Stimulated activated CD8-positive, alpha-beta memory T cell treated with anti-CD3 and anti-CD28 coated beads, Interleukin-15, amount 100 ng/mL, for 4 hours (primary cell): ENCODE measurements around the gene ARHGAP25.
"Not testable (repeated sequence)": the region's sequence is repeated elsewhere in the genome, so short reads cannot be mapped to it uniquely, and the experiment has no call there.

ENCODE experiments used
- DNase-seq, 2 donors: peaks; one replicate each; pipeline ENCODE4 v3.0.0-alpha.2; 2020; ENCODE audit warnings: low read depth in 2 of 2

Gene ARHGAP25

GRCh38 chr2:68798569-68798968 is 64.0 kb downstream of the ARHGAP25 start:
- DNase-seq: no peak

DNA sequence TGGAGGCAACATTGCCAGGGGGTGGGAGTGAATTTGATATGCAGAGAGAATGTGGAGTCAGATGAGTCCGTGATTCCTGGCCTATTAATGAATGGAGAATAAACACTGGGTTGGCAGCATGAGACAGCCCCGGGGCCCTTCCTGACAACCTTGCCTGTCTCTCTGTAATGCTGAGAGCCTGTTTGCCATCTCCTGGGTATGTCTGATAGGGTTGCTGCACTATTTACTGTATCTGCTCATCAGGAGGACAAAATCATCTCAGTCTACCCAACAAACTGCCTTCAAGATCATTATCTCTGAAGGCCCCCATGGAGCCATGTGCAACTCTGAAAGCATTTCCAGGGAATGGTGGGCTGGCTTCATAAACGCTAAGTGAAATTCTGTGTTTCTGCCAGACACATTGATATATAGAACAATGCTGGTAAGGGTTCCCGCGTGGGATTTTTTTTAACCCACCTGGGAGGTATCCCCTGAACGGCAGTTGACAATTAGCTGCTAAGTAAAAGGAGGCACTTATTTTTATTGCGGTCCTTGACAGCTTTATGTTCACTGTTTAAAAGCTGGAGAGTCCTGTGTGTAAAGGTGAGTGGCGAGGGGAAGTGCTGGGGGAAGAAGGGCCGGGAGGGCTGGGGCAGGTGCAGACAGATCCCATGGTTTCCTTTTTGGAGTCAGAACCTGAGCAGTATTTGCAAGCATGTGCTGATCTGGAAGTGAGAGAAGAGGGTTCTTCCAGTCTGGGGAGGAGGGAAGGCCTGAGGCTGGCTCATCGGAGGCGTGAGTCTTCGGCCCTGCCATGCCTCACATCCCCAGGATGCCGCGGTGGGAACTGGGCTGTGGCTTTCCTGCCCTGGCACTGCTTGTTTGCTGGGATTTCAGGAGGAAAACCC is 64.8 kb downstream of the ARHGAP25 start:
- DNase-seq: no peak

GRCh38 chr2:68800027-68800401 is 65.4 kb downstream of the ARHGAP25 start:
- DNase-seq: no peak

DNA sequence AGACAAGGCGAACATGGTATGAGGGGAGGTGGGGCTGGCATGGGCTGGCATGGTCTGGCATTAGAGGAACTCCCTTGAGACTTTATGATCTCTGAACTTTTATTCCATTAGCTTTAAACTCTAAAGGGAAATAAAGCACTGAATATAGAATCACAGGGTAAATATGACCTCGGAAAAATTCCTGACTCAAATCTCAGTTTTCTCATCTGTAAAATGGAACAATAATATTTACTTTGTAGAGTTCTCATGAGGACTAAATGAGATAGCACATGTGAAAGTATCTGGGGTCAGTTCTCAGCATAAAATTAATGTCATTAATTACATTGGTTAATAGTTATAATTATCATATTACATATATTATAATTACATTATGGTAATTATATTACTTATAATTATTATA is 65.9 kb downstream of the ARHGAP25 start:
- DNase-seq: no peak

- not testable (repeated sequence) for DNase-seq
Measured at GRCh38 chr2:68802161-68802560, 67.5 kb downstream of the ARHGAP25 start.

- DNase-seq: no peak
Measured at GRCh38 chr2:68805025-68805424, 70.4 kb downstream of the ARHGAP25 start.

DNA sequence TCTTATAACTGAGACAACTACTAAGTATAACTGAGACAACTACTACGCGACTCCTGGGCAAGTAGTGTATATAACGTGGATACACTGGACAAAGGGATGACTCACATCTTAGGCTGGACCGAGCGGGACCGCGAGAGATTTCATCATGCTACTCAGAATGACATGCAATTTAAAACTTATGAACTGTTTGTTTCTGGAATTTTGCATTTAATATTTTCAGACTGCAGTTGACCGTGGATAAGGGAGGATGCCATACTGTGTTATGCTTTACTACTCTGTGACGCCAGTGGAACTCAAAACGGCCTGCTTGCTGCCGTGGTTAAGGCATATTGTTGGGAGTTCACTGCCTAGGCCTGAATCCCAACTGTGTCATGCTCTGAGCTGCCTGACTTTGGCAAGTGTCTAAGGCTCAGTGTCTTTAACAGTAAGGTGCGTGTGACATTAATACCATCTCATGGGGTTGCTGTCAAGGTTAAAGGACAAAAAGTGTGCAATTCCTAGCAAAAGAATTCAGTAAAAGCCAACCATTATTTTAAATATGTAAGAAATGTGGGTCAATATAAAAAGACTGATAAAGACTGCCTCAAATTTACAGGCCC is 72.0 kb downstream of the ARHGAP25 start:
- DNase-seq: no peak

DNA sequence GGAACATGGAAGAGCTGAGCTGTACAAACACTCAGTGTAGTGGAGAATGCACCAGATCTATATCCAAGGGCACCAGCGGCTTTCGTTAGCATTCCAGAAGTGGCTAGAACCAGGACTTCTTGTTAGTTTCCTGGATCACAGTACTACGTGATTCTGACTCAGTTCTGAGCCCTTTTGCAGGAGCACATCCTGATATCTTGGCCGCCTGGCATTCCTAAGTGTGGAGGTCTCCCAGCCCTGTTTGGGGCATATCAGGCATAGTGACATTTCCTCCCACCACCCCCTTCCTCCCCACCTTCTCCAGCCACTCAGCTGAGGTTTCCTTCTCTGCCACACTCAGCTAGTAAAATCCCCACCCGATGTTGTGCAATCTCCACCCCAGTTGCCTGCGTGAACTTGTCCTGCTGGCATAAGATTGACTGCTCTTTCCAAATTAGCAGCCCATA is 73.2 kb downstream of the ARHGAP25 start:
- no peak for DNase-seq

DNA sequence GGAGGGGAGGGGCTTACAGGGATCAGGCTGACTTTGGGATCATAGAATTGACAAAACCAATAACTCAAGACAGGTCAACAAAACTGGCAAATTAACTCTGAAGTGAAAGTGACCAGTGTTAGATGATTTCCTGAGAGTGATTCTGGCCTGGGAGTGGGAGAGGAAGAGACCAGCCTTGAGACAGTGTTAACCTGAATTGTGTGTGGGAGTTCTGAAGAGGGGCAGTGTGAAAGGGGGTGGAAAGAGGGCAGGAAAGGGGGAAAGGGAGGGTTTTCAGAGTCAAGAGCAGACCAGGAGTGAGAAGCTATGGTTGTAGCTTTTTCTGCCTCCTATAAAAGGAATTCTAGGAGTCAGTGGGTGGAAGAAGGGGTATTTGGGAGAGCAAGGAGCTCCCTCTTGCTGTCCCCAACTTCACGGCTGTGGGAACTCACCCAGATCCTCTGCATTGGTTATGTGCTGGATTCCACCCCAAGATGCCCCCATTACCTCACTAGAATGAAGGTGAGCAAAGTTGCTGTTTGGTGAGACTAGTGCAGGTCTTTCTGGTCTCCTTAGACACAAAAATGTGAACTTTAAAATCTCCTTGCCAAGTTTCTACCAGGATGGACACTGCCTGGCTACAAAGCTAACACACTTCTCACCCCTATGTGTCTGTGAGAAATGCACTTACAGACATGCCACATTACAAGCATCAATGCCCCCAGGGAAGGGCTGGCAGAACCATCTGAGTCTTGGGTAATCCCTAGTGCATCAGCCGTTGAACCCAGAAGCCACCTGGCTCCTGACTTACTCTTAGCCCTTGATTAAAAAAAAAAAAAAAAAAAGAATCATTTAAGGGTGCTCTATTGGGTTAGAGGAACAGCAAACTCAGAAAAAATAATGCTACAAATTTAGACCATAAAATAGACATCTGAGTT is 75.0 kb downstream of the ARHGAP25 start:
- DNase-seq: no peak

DNA sequence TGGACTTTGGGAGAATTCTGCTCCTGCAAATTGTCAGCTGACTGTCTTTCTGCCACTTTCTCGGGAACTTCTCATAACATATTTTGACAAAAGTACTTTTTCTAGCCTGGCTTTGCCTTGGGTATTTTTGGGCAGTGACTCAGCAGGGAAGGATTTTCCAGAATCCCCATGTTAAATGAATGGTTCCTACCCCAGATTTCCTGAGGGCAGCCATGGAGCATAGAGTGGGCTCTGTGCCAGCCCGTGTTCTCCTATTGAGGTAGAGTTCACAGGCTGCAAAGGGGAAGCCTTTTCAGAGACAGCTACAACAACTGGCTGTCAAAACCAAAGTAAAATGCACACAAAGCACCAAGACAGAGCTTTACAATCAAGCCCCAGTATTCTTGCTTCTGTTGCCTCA is 76.8 kb downstream of the ARHGAP25 start:
- no peak for DNase-seq

DNA sequence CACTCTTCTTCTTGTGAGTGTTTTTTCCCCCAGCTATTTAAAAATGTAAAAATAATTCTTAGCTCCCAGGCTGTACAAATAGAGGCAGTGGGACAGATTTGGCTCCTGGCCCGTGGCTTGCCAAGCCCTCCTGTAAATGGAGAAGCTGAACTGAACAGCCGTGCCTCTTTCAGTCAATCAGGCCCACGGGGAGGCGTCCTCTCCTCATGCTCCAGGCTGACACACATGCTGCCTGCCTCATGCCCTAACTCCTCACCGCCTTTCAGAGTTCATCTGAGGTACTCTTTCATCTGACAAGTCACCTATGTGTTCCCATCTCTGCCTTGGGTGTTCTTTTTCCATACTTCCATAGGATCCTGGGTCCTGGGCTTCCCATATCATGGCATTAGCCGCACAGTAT is 77.6 kb downstream of the ARHGAP25 start:
- no peak for DNase-seq

DNA sequence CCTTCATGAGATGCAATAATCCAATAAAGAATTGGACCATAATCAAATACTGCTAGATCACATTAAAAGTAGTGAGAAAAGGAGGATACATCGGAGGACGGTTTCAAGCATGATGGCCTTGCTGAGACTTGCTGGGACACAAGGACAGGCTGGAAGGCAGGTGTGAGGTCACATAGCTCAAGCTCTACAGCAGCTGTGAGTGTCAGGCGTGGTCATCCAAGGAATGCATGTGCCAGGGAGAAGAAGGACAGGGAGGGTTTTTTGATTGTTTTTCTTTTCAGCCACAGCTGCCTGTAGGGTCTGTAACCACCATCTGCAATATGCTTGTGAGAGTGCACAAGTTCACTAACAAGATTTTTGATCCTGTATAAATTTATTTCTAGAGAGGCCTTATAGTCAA is 79.0 kb downstream of the ARHGAP25 start:
- DNase-seq: no peak

DNA sequence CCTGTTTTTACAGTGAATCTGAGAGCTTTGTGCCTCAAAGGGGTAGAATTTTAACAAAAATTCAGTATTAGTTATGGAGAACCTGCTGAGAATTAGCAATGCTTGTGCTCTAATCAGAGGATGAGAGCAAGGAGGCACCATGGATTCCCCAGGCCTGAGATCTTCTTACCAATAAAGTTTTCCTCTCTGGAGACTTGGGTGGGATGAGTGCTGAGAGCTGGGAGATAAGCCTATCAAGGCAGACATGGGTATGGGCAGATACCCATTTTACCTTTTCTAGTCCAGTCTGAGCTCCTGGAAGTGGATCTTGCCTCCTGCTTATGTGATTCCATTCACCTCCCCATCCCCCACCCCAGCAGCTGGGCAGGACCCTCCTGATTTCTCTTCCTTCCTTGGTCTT is 82.7 kb downstream of the ARHGAP25 start:
- no peak for DNase-seq

DNA sequence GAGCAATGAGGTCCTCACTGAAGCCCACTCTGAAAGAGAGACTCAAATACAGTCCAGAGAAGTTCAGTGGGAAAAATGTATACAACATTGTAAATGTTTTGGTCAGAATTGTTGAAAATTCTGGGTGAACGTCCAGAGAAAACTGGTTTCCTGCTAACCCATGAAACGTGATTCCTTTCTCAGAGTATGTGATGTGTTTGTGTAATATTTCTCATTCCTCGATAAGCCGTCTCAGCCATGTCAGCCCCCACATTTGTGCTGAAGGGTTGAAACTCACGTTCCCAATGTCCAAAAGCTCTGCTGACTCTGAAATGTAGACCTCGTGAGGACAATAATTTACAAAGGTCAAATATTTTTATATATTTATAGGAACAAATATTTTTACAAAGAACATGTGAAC is 84.9 kb downstream of the ARHGAP25 start:
- no peak for DNase-seq

- no peak for DNase-seq
Measured at GRCh38 chr2:68822207-68822872, 87.7 kb downstream of the ARHGAP25 start.

GRCh38 chr2:68824831-68825230 is 90.2 kb downstream of the ARHGAP25 start:
- no peak for DNase-seq

GRCh38 chr2:68825866-68826265 is 91.3 kb downstream of the ARHGAP25 start:
- DNase-seq: no peak

- no peak for DNase-seq
Measured at GRCh38 chr2:68827666-68828065, 93.1 kb downstream of the ARHGAP25 start.

GRCh38 chr2:68828887-68829708 is 94.5 kb downstream of the ARHGAP25 start:
- peak in 1 of 2 donors; percentile 39 for DNase-seq

DNA sequence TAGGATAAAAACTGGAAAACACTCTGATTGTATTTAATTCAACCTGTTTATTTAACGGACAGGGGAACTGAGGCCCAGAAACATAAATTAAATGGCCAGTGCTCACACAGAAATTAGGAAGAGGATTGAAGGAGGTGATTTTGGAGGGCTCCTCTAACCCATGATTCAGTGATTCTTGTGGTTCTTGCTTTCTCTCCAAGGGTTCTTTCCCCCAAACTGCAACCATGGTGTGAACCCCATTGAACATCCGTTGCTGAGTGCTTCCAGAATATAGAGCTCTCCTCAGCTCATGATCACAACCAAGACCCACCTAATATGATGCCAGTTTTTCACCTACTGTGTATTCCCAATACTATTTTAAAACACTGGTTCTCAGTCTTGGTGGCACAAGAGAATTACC is 95.1 kb downstream of the ARHGAP25 start:
- DNase-seq: no peak

DNA sequence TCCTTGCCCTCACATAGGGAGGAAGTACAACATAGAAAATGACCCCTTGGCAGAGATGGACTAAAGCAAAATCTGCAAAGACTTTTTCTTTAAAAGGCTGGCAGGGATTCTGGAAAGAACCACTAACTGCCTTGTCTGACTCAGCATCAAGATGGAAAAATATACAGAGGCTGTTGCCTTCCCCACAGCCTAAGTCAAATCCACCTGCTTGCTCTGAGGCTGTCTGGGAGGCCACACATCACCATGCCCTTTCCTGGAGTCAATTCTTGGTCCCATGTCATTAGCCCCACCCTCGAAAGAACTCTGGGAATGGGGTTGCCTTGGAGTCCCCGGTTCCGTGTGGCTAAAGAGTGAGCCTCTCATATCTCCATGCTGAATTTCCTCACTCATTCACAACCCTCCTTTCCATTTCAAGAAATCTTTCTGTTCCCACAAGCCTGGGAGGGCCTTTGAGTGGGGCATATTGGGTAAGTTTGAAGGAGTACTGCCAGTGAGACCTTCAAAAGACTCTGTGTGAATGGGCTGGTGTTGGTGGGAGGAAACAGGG is 97.1 kb downstream of the ARHGAP25 start:
- DNase-seq: no peak
